Glomerular visceral epithelial cell (primary cell): ENCODE measurements around the gene TIMM21.

Experiments used
- DNase-seq: peaks from one replicate; pipeline ENCODE4 v3.0.0-alpha.2; 2016; ENCODE audit errors: extremely low spot score

TIMM21 gene

DNA sequence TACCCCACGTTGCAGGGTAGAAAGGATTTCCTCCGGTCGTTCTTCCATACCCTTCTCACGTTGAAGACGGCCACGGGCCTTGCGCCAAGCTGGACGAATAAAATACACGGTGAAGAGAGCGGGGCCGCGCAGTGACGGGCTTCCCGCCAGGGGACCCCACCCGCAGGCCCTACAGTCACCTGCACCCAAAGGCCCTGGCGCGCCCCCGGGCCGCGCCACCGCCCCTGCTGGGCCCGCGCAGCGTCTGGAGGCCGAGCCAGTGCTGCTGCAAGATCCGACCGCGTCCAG, 888 bp upstream of the TIMM21 start:
- no peak for DNase-seq

DNA sequence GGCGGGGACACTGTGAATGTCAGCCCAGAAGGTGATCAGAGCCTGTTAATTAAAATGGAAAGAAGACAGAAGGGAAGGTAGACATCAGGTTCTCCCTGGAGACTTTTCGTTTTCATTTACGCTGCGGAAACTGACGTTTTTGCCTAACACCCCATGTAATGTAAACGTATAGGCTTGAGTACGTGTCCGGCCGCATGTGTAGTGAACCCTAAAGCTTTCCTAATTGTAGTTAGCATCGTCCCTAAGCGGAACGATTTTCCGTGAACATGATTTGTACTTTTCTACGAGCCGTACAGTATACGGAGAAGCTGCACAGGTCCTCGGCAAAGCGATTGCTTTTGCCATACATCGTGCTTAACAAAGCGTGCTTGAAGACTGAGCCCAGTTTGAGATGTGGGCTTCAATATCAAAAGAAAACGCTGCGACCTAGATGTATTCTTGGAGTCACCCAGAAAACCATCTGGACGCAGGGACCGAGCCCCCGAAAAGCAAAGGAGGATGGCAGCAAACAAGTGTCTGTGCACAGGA, 284 bp downstream of the TIMM21 start:
- no peak for DNase-seq

DNA sequence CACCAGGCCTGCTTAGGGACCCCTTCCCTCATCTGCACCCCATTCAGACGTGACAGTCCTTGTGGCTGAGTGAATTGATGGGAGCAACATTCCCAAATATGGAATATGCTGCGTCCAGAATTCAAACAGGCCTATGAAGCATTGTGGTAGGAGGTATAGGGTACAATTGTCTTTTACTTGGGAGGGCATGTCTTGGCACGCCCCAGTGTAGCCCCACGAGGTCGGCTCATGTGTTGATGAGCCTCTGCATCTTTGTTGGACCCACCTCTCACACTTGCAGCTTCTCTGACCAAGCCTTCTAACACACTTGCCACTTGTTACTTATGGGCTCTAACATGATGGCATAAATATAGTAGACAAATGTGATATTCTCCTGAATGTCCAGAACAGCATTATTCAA, 1.6 kb downstream of the TIMM21 start:
- no peak for DNase-seq

DNA sequence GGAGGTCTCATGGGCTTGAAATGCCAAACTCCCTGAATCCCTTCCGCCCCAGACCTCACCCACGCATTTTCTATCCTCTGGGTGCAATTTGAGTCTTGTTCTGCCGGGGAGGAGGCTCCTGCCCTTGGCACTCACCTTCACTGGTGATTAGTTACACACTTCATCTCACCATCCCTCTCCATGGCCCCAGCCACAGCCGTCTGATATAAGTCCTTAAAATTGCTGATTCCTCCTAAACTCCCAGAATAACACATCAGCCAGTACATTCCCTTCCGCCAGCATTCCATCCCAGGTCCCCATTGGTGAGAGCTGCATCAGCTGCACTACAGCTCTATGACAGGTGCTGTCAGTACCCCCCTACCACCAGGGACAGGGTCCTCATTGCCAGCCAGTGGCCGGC, 3.9 kb downstream of the TIMM21 start:
- DNase-seq = no peak

DNA sequence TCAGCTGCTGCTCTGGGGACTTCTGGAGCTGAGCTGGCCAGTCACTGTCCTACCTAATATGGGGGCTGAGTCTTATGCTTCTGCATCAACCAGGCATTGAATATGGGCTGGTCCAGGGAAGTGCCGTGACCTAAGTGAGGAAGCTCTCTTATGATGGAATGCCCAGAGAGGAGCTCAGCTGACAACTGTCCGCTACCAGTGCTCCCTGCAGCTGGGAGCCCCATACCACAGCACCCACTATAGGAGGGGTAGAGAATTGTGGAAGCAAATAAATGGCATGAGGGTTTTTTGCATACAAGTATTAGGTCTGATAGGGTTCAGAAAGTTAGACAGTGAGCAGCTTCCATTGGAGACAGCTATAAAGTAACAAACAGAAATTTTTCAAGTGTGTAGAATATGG, 4.5 kb downstream of the TIMM21 start:
- DNase-seq = no peak

DNA sequence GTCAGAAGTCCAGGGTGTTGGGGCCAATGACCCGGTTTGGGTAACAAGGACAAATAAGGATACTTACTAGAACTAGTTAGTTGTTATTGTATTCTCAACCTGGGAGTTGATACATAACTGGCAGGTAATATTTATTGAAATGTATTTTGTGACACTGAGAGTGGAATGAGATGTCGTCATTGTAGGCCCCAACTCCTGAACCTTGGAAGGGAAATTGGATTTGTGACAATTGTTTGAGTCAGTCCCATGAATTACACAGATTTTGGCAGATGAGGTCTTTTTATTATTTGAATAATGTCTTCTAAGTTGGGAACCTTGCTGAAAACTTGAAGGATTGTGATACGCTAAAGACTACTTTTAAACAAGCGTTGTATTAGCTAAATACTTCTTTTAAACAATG, 5.1 kb downstream of the TIMM21 start:
- DNase-seq = no peak

DNA sequence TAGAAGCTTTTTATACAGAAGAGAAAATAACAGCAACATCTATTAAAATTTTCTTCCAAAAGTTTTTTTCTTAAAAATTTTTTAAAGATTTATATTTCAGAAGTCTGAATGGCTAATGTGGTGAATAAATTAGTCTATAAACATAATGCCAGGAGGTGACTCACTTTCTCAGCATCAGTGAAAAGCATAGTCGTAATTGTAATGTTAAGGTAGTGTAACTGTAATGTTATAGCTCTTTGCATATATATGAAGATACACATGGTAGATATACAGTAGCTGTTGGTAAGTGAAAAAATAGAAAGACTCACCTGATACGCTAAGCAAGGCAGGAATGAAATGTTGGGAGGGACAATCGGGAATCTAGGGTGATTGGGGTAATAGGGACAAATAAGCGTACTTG, 5.5 kb downstream of the TIMM21 start:
- DNase-seq = no peak

DNA sequence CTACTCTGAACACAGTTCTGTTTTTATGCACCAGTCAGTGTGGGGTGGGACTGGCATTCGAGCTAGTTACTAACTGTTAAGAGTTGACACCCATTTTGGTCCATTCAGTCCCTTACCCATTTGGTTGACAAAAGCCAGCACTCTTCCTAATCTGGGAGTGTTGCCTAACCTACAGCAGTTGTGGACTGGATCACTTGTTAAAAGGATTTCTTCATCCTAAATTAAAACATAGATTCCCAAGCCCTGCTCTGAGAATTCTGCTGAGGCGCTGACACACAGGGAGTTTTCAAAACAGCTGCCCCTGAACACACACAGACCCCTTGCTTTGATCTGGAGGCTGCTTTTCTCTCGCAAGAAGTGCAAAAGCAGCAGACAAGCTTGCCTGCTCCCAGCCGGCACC, 6.4 kb downstream of the TIMM21 start:
- DNase-seq = no peak

DNA sequence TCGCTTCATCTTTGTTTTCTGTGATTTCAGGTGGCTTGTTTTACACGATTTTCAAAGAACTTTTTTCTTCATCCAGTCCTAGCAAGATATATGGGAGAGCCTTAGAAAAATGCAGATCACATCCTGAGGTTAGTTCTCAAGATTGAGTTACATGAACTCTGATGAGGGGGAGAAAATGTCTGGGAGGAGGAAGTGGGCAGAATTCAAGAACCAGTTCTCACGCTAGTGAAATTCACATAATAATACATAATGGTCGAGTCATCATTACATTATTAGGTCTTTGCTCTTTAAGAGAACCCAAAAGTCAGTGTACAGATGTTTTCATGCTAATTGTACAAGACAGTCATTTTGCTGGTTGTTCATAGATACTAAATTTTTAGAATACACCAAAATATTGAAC, 7.0 kb downstream of the TIMM21 start:
- DNase-seq = no peak

DNA sequence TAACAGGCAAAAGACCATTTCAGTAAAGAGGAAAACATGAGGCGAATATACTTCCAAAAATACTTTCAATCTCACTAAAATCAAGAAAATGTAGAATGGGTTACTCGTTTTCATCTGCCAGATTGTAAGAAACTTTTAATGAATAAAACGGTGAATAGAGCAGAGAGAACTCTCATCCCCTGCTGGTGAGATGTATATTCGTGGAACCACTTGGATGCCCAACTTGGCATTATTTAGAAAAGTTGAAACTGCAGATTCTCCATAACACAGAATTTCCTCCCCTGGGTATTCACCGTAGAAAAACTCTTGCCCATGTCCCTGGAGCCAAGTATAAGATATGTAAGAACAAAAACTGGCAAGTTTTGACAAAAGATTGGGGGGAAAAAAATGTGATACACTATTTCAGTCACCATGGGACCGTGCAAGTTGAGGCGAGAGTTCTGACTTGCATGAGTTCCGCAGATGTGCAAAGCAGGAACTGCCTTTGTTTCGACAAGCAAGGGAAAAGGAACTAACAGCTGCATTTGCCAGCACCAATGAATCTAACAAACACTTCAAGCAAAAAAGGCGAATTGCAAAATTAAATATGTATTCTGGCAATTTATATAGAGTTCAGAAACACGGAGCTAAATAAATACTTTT, 14.8 kb downstream of the TIMM21 start:
- DNase-seq = no peak

DNA sequence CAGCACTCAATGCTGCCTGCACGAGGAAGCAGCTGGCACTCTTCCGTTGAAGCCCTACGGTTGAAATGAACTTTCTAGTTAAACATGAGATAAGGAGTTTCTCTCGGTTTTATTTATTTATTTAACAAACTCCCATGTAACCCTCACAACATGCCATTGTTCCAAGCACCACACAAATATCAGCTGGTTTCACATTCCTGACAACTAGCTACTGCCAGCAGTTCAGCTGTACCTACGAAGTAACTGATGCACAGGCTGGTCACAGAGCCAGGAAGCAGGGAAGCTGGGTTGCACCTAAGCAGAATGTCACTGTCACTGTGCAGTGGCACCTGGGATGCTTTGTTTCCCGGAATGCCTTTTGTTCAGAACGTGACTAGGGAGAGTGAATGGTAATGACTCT, 18.1 kb downstream of the TIMM21 start:
- no peak for DNase-seq

DNA sequence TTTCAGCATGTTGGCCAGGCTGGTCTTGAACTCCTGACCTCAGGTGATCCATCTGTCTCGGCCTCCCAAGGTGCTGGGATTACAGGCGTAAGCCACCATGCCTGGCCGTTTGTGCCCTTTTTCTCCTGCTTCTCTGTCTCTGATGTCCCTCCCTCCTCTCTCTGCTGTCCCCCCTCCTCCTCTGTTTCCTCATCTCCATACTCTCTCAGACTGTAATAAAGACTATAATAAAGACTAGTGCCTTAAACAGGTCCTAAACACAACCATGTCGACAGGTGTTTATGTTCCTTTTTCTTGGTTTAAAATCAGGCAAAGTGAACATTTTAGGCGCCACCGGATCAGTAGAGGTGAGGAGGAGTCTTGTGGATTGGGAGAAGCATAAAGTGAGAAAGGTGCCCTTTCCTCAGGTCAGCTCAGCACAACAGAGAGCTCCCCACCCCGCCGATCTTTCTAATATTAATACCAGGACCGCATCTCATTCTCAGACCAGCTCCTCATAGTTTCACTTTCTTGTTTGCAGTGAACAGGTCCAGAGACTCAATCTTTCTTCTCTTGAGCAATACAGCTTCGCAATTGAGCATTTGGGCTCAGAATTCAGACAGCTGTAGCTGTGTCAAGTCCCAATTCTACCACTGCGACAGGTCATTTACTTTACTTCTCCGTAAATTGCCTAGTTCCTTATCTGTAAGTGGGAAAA, 23.7 kb downstream of the TIMM21 start:
- DNase-seq = no peak

DNA sequence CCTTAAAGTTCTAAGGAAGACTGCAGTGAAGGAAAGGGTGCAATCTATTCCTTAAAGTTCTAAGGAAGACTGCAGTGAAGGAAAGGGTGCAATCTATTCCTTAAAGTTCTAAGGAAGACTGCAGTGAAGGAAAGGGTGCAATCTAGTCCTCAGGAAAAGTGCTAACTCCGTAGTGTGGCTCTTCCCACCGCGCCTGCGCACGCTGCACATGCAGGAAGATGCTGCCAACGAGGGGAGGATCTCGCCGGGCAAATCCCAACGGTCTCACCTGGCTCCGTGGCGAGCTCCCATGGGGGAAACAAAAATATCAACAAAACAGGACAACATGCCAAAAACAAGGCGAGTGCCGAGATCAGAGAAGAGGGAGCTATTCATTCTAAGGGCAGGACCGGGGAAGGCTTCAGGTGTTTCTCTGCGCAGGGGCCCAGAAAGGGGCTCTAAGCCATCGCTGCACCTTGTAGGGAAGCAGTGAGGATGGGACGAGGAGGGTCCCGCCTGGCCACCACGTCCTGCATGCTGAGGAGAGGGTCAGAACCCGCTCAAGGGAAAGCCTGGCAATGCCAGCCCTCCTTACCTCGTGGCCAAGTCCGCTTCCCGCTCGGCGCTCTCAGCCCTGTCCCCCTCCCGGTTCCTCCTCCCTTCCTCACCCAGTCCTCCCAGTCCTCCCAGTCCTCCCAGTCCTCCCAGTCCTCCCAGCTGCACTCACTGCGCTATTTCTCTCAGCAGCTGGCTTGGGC, 24.5 kb downstream of the TIMM21 start:
- no peak for DNase-seq

DNA sequence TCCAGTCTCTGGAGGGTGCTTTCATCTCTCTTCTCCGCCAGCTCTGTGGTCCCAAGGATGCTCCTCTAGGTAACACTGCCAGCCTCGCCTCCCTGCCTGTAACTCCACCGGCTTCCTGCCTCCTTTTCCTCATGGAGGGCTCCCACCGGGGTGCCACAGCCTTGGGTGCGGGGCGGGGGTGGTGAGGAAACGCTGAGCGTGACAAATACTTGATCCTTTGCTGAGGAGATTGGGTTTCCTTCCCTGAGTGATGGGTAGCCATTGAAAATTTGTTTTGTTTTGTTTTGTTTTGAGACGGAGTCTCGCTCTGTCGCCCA, 25.1 kb downstream of the TIMM21 start:
- DNase-seq = no peak

DNA sequence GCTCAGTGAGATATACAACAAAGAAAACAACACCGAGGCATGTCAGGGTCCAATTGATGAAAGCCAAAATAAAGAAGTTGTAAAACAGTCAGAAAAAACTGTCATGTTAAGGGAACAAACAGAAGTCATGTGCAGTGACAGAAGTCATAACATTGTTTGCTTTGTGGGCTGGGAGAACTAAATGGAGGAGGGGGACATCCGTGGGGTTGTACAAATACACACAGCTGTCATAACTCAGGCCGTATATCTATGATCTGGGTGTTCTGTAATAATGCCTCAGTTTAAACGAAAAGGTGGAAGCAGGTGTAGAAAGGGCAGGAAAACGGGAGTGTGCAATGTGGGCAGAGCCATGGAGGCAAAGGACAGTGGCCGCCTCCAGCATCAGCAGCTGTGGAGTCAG, 27.3 kb downstream of the TIMM21 start:
- DNase-seq = no peak

DNA sequence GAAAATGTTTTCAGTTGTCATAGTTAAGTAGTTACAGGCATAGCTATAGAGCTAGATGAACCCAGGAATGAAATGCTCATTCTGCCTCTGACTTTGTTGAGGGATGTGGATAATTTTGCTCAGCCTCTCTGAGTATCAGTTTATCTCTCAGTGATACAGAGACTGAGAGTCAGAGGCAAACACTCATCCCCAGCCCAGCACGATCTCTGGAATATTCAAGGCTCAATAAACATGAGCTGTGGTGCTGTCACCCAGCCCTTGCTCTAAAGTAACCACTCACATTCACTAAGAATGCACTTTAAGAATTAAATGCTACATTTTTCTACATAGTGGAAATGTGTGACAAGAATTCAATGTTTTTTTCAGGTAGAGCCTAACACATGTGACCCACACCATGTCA, 30.6 kb downstream of the TIMM21 start:
- no peak for DNase-seq

DNA sequence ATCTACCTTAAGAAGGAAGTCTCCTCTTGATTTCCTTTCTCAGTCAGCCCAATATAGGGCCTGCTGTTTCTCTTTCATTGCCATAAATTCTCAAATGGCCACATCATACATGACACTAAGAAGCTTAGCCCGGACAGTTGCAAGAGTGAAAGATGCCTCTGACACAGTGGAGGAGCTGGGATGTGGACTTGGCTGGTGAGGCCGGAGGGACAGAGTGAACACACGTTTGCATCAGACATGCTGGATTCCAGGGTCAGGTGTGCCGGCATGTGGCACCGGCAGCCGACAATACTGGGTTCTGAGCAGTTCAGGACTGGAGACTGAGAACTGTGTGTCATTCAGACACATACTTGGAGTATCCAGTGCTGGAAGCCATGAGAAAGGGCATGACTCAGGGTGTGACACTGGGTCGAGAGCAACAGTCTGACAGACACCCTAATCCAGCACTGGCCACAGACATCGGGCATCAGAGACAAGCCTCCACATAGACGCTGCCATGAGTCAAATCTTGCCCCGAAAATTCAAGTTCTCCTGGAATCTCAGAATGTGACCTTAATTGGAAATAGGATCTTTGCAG, 31.4 kb downstream of the TIMM21 start:
- DNase-seq = no peak

DNA sequence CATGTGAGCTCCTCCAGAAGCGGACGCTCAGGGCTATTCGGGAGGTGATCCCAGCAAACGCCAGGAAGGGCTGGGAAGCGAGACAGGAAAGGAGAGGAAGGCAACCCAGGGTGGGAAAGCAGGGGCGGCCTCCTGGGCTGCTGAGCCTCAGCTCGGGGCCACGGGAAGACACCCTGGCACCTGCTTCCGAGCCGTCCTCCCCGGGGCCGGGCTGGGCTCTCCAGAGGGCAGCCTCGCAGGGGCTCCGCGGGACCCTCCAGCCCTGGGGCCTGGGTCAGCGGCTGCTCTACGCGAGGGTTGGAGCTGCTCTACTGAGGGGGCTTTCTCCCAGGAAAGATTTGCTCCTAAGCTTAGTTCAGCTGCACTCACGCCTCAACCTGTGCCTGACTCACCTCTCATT, 34.0 kb downstream of the TIMM21 start:
- DNase-seq = no peak

DNA sequence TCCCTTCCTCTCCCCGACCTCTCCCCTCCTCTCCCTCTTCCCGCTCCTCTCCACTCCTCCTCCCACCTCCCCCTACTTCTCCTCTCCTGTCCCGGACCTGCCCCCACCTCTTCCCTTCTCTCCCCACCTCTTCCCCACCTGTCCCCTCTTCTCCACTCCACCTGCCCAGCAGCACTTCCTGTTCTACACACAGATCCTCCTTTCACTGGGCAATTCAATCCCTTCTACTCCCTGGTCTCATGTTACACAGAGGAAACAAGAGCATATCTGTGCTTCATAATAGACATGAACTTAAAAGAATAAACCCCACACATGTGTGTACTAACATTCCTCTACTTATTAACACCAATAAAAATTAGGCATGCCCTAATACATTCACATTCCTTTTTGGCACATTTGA, 34.8 kb downstream of the TIMM21 start:
- DNase-seq = no peak

DNA sequence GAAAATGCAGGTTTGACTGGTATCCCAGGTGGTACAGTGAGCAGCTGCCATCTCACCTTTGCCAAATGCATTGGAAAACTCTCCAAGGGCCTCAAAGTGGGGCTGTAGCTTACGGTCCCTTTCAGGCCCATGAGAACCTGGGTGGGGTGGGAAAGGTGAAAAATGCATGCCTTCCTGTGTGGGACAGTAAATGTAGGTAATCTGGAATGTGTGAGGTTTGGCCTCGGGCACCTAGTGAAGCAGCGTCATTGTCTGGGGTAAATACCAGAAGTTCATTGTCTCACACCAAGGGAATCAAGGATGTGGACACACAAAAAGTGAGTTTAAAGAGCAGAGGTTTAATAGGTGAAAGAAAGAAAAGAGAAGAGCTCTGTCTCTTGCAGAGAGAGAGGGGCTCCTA, 36.6 kb downstream of the TIMM21 start:
- DNase-seq = no peak

DNA sequence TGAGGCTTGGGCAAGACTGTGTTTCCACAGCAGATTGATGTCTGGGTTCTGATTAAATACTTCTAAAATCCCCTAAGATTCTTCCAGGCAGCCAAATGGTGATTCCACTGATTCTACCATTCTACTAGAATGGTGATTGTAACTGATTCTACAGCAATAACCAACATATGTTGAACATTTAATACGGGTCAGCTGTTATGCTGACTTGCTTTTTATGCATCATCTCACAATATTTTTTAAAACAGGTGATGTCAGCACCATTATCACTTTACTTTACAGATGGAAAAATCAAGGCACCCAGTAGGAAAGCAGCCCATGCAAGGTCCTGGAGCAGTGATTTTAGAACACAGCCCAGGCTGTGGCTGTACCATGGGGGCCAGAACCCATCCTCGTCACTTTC, 37.5 kb downstream of the TIMM21 start:
- DNase-seq = no peak

DNA sequence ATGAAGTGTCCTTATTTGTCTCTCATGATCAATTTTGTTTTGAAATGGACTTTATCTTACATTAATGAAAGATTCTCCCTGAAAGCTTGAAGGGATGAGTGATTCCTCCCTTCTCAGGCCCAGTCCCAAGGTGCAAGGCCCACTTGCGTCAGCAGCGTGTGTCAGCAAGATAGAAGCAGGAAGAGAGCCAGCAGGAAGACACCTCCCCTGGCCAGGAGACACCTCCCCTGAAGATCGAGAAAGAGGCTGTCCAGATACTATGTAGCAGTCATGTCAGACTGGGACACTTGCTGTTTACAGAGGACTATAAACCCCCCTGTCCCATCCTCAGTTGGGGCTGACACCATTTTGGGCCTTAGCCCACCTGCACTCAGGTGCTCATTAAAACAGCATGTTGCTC, 38.3 kb downstream of the TIMM21 start:
- no peak for DNase-seq

DNA sequence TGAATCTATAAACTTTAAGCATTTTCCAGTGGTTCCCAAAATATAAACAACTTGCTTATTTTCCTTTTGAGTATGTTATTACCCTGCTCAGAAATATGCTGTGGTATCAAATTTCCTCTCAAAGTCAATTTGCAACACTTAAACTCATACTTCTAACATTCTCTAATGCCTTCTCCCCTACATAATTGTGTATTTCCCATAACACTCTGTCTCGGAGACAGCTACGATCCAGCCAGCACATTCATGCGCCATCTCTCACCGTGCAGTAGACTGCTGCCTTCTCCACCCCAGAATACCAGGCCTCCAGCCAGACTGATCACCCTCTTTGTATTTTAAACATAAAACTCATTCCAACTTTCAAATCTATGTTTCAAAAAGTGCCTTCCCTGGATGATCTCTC, 41.8 kb downstream of the TIMM21 start:
- no peak for DNase-seq
